GM19238 (cell line): ENCODE measurements around the gene CRLF1.

Source experiments
- DNase-seq: peaks from one replicate; pipeline ENCODE4 v3.0.0; 2011; ENCODE audit warnings: low spot score; ENCODE audit not compliant: insufficient read length

The CRLF1 gene

GRCh38 chr19:18606281-18607225 is at the start of gene CRLF1:
CRLF1 (minus strand) TSS chr19:18606799; CDS start chr19:18606656, 143 bp downstream.
- DNase-seq: no peak

GRCh38 chr19:18655173-18655844 is 48.7 kb upstream of the CRLF1 start:
- DNase-seq: no peak

- no peak for DNase-seq
Observed at GRCh38 chr19:18654469-18654868, 47.9 kb upstream of the CRLF1 start.

GRCh38 chr19:18653853-18654252 is 47.3 kb upstream of the CRLF1 start:
- no peak for DNase-seq

- DNase-seq: no peak
Observed at GRCh38 chr19:18651733-18652132, 45.1 kb upstream of the CRLF1 start.

- no peak for DNase-seq
Observed at GRCh38 chr19:18651300-18651699, 44.7 kb upstream of the CRLF1 start.

- no peak for DNase-seq
Observed at GRCh38 chr19:18650468-18651041, 44.0 kb upstream of the CRLF1 start.

GRCh38 chr19:18650021-18650390 is 43.4 kb upstream of the CRLF1 start:
- no peak for DNase-seq

GRCh38 chr19:18649371-18650020 is 42.9 kb upstream of the CRLF1 start:
- DNase-seq: peak; percentile 66

- DNase-seq: no peak
Observed at GRCh38 chr19:18648973-18649315, 42.3 kb upstream of the CRLF1 start.

GRCh38 chr19:18647807-18648206 is 41.2 kb upstream of the CRLF1 start:
- no peak for DNase-seq

- no peak for DNase-seq
Observed at GRCh38 chr19:18647371-18647767, 40.8 kb upstream of the CRLF1 start.

- DNase-seq: no peak
Observed at GRCh38 chr19:18646535-18647370, 40.2 kb upstream of the CRLF1 start.

GRCh38 chr19:18645035-18645511 is 38.5 kb upstream of the CRLF1 start:
- DNase-seq: no peak

GRCh38 chr19:18644196-18645034 is 37.8 kb upstream of the CRLF1 start:
- DNase-seq: no peak

GRCh38 chr19:18639706-18640243 is 33.2 kb upstream of the CRLF1 start:
- no peak for DNase-seq

GRCh38 chr19:18637673-18638630 is 31.4 kb upstream of the CRLF1 start:
- DNase-seq: no peak

GRCh38 chr19:18636969-18637629 is 30.5 kb upstream of the CRLF1 start, which contains the start of gene KLHL26:
KLHL26 (plus strand) TSS chr19:18637028; CDS start chr19:18637055, 27 bp downstream.
- DNase-seq: no peak
